Bronchial smooth muscle cell (primary cell): Measurements from ENCODE around the gene OMP. TPM values are rescaled to one million over a fixed set of nuclear protein-coding genes. Genes with fewer than 3 reads are reported as not detected.

Source experiments
- total RNA-seq: library from RNA; depleted of rRNA; stranded (reverse); fragments of >200 nt; gene quantifications from 2 replicates; pipeline ENCODE4 v1.2.1, GENCODE V29; 2014

OMP gene, protein sequence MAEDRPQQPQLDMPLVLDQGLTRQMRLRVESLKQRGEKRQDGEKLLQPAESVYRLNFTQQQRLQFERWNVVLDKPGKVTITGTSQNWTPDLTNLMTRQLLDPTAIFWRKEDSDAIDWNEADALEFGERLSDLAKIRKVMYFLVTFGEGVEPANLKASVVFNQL
- 0.79 and 1.1 TPM in 2 replicates for total RNA-seq

DNA sequence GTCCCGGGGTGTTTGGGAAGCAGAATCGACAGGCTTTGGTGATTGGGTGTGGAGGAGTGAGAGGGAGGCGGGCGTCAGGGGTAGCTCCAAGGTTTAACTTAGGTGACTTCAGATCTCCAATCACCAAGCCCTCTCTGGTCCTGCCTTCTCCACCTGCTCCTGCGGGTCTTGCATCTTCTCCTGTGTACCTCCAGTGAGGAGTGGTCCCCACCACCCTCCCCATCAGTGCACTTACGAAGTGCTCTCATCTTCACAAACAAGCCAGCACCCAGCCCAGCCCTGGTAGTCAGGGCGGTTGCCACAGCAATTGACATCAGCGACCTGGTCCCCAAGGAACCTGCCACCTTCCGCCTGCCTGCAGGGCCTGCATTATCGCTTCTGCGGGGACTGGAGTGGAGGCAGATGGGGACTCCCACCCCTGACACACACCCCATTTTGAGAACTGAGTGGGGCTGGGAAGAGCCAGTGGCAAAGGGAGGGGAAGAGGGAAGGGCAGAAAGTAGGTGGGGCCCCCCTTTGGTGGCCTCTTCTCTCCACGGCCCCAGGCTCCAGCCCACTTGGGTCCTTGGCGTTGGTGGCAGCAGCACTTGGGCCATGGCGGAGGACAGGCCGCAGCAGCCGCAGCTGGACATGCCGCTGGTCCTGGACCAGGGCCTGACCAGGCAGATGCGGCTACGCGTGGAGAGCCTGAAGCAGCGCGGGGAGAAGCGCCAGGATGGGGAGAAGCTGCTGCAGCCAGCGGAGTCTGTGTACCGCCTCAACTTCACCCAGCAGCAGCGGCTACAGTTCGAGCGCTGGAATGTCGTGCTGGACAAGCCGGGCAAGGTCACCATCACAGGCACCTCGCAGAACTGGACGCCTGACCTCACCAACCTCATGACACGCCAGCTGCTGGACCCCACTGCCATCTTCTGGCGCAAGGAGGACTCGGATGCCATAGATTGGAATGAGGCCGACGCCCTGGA is at the start of gene OMP:
TSS of gene OMP (plus strand) at position 595 of the 965 bp plus-strand sequence. CDS start at position 595, 0 bp downstream.

DNA sequence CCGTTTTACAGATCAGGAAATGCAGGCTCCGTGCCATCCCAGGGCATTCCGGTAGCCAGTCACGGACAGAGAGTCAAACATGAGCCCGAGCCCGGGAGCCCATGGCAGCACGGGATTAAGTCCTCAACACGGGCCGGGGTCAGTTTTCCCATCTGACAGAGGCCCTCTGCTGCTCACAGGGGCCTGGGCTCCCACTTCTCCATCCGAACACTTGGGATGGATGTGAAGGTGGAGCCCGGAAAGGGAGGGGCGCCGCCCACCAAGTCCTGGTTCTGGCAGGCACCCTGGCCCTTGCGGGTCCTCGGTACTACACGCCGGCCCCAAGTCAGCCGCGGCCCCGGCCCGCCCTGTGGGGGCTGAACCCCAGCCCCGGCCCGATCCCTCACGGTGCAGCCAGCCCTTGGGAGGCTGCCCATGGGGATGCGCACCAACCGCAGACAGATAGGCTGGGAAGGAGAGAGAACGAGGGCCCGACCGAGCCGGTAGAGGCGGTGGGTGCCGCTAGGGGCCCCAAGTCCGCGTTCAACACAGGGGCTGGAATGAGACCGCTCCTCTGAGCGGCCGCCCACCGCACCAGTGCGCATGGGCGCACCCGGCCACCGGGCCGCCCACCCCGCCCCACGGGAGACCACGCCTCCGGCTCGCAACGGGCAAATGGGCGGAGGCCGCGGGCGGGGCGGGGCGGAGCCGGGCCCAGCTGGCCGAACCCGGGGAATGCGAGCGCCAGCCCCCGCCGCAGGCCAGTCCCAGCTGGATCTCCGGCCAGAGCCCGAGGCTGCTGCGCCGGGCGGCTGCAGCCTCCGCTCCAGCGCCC is 36.2 kb upstream of the OMP start, which contains the start of gene CAPN5:
TSS of gene CAPN5 (plus strand) at position 743 of the 814 bp plus-strand sequence. CDS start 17,916 bp downstream, outside the sequence.

DNA sequence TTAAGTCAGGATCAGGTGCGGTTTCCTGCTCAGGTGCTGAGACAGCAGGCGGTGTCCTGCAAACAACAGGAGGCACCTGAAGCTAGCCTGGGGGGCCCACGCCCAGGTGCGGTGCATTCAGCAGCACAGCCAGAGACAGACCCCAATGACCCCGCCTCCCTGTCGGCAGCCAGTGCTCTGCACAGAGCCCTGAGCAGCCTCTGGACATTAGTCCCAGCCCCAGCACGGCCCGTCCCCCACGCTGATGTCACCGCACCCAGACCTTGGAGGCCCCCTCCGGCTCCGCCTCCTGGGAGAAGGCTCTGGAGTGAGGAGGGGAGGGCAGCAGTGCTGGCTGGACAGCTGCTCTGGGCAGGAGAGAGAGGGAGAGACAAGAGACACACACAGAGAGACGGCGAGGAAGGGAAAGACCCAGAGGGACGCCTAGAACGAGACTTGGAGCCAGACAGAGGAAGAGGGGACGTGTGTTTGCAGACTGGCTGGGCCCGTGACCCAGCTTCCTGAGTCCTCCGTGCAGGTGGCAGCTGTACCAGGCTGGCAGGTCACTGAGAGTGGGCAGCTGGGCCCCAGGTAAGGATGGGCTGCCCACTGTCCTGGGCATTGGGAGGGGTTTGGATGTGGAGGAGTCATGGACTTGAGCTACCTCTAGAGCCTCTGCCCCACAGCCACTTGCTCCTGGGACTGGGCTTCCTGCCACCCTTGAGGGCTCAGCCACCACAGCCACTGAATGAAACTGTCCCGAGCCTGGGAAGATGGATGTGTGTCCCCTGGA is 25.5 kb downstream of the OMP start, which contains the start of gene MYO7A:
TSS of gene MYO7A (plus strand) at position 327 of the 772 bp plus-strand sequence. CDS start 2,389 bp downstream, outside the sequence.

Other genes with a start within 250 kb of the OMP start
- 3.9 and 8.3 TPM in 2 replicates for gene ACER3, start 241.9 kb upstream of the OMP start, total RNA-seq
- not detected in 2 replicates for gene B3GNT6, start 68.4 kb upstream of the OMP start, total RNA-seq
- 26.0 and 30.4 TPM in 2 replicates for gene CAPN5, start 35.9 kb upstream of the OMP start, total RNA-seq
- under 0.01 and 0.09 TPM in 2 replicates for gene MYO7A, start 25.4 kb downstream of the OMP start, total RNA-seq
- not detected in 2 replicates for gene GDPD4, start 198.8 kb downstream of the OMP start, total RNA-seq